HepG2 (cell line): ENCODE results near the gene DCDC2C. TPM values are rescaled to one million over a fixed set of nuclear protein-coding genes. Genes with fewer than 3 reads are reported as not detected.

Experiments
- CCDC6 ChIP-seq: sonication (generic); formaldehyde crosslinking; IDR thresholded peaks from 2 replicates; pipeline ENCODE4 v1.8.1; 2022; ENCODE audit warnings: mild to moderate bottlenecking, missing genetic modification reagents, moderate library complexity
- EED ChIP-seq: sonication (generic); formaldehyde crosslinking; IDR thresholded peaks from 2 replicates; pipeline ENCODE4 v1.5.0; 2020; ENCODE audit warnings: mild to moderate bottlenecking, missing genetic modification reagents
- EP300 ChIP-seq, 3 experiments: sonication (generic) in 1 of 3; formaldehyde crosslinking in 1 of 3; IDR thresholded peaks; 2 replicates each; pipeline versions ENCODE4 v1.5.1 to v1.6.1; 2011 to 2020; ENCODE audit warnings: low read depth in 2 of 3, low read length in 2 of 3, borderline replicate concordance in 1 of 3, improper control_type of control experiment in 1 of 3, mild to moderate bottlenecking in 1 of 3, missing genetic modification reagents in 1 of 3, moderate library complexity in 1 of 3
- FOXA1 ChIP-seq, 2 experiments: fragments of 450-650 bp in 1 of 2; sonication (generic) in 1 of 2; formaldehyde crosslinking in 1 of 2; IDR thresholded peaks; 2 replicates each; pipeline versions ENCODE4 v1.4.0 to v1.6.1; 2016 to 2020; ENCODE audit warnings: missing genetic modification reagents in 1 of 2
- FOXA3 ChIP-seq: IDR thresholded peaks from 2 replicates; pipeline ENCODE4 v1.6.1; 2016; ENCODE audit warnings: missing genetic modification reagents, missing compliant biosample characterization
- HNRNPUL1 ChIP-seq: fragments of 200-400 bp; formaldehyde crosslinking; IDR thresholded peaks from 2 replicates; pipeline ENCODE4 v1.6.1; 2017; ENCODE audit warnings: low read depth, mild to moderate bottlenecking, low read length, moderate library complexity
- MEF2D ChIP-seq: sonication (generic); formaldehyde crosslinking; IDR thresholded peaks from 2 replicates; pipeline ENCODE4 v1.5.1; 2020; ENCODE audit warnings: mild to moderate bottlenecking, missing genetic modification reagents
- MLLT10 ChIP-seq: sonication (generic); formaldehyde crosslinking; IDR thresholded peaks from 2 replicates; pipeline ENCODE4 v1.4.0; 2020; ENCODE audit warnings: missing genetic modification reagents
- NR2F6 ChIP-seq, 2 experiments: IDR thresholded peaks; 2 replicates each; pipeline ENCODE4 v1.6.1; 2016; ENCODE audit warnings: antibody characterized with exemption in 1 of 2, mild to moderate bottlenecking in 1 of 2
- RFX5 ChIP-seq: IDR thresholded peaks from 2 replicates; pipeline ENCODE4 v1.6.1; 2011; ENCODE audit warnings: low read depth, low read length, improper control_type of control experiment
- SALL2 ChIP-seq: sonication (generic); formaldehyde crosslinking; IDR thresholded peaks from 2 replicates; pipeline ENCODE4 v1.8.1; 2023; ENCODE audit warnings: mild to moderate bottlenecking, missing genetic modification reagents, inconsistent platforms
- SAP130 ChIP-seq: IDR thresholded peaks from 2 replicates; pipeline ENCODE4 v1.6.1; 2016; ENCODE audit warnings: low read depth
- SMAD3 ChIP-seq: sonication (generic); formaldehyde crosslinking; IDR thresholded peaks from 2 replicates; pipeline ENCODE4 v1.4.0; 2020; ENCODE audit warnings: missing genetic modification reagents
- SYNCRIP ChIP-seq: fragments of 200-400 bp; formaldehyde crosslinking; IDR thresholded peaks from 2 replicates; pipeline ENCODE4 v1.6.1; 2018; ENCODE audit warnings: mild to moderate bottlenecking, low read depth, low read length; ENCODE audit not compliant: insufficient read depth
- ZBTB21 ChIP-seq: sonication (generic); formaldehyde crosslinking; IDR thresholded peaks from 2 replicates; pipeline ENCODE4 v1.4.0; 2020; ENCODE audit warnings: missing genetic modification reagents
- ZBTB8A ChIP-seq: sonication (generic); formaldehyde crosslinking; IDR thresholded peaks from 2 replicates; pipeline ENCODE4 v1.4.0; 2020; ENCODE audit warnings: mild to moderate bottlenecking, low read depth, missing genetic modification reagents, borderline replicate concordance
- ZNF232 ChIP-seq: sonication (generic); formaldehyde crosslinking; IDR thresholded peaks from 2 replicates; pipeline ENCODE4 v1.4.0; 2020; ENCODE audit warnings: missing genetic modification reagents, borderline replicate concordance
- ZNF432 ChIP-seq: sonication (generic); formaldehyde crosslinking; IDR thresholded peaks from 2 replicates; pipeline ENCODE4 v1.5.0; 2020; ENCODE audit warnings: missing genetic modification reagents, mild to moderate bottlenecking, borderline replicate concordance
- ZNF468 ChIP-seq: sonication (generic); formaldehyde crosslinking; IDR thresholded peaks from 2 replicates; pipeline ENCODE4 v1.8.0; 2022; ENCODE audit warnings: mild to moderate bottlenecking, moderate library complexity, missing genetic modification reagents
- ZNF530 ChIP-seq: sonication (generic); formaldehyde crosslinking; IDR thresholded peaks from 2 replicates; pipeline ENCODE4 v1.5.0; 2020; ENCODE audit warnings: low read depth, mild to moderate bottlenecking, missing genetic modification reagents
- ZNF556 ChIP-seq: sonication (generic); formaldehyde crosslinking; IDR thresholded peaks from 2 replicates; pipeline ENCODE4 v1.4.0; 2020; ENCODE audit warnings: mild to moderate bottlenecking, missing genetic modification reagents, borderline replicate concordance
- ZNF629 ChIP-seq: sonication (generic); formaldehyde crosslinking; conservative IDR thresholded peaks from 2 replicates; pipeline ENCODE4 v1.5.0; 2020; ENCODE audit warnings: missing genetic modification reagents
- ZNF816 ChIP-seq: sonication (generic); formaldehyde crosslinking; IDR thresholded peaks from 2 replicates; pipeline ENCODE4 v1.8.0; 2022; ENCODE audit warnings: missing genetic modification reagents, mild to moderate bottlenecking, borderline replicate concordance
- polyA plus RNA-seq, 8 experiments: library from polyadenylated mRNA; depleted of rRNA in 3 of 8; stranded (reverse) in 7 of 8; unstranded in 1 of 8; fragments of >200 nt; fragmentation: Illumina TruSeq in 4 of 8; extraction: Trizol in 4 of 8; gene quantifications; 2 replicates each; pipeline versions ENCODE4 v1.2.1 to v1.2.3, GENCODE V29; 2011 to 2016; ENCODE audit warnings: low read depth in 4 of 8, missing spikeins in 1 of 8, mixed read lengths in 1 of 8; ENCODE audit not compliant: insufficient read depth in 1 of 8
- total RNA-seq, 5 experiments: library from RNA; depleted of rRNA; stranded (reverse); fragments of >200 nt; fragmentation: Illumina TruSeq; extraction: Trizol; gene quantifications; 2 replicates each; pipeline ENCODE4 v1.2.3, GENCODE V29; 2016; ENCODE audit warnings: low read depth in 1 of 5
- TF ChIP-seq, protein P1 (sequence below): IDR thresholded peaks from 2 replicates; pipeline ENCODE4 v1.6.1; 2016
- TF ChIP-seq, protein P2 (sequence below): IDR thresholded peaks from 2 replicates; pipeline ENCODE4 v1.6.1; 2016; ENCODE audit warnings: mild to moderate bottlenecking
- TF ChIP-seq, protein P3 (sequence below): sonication (generic); formaldehyde crosslinking; IDR thresholded peaks from 2 replicates; pipeline ENCODE4 v1.5.0; 2020; ENCODE audit warnings: missing genetic modification reagents, mild to moderate bottlenecking, borderline replicate concordance

The DCDC2C gene
- total and polyA plus RNA-seq, 2 of the 13 experiments (the other 11 are each of a cell fraction or from before 2014, with no cell fraction given): not detected

DNA sequence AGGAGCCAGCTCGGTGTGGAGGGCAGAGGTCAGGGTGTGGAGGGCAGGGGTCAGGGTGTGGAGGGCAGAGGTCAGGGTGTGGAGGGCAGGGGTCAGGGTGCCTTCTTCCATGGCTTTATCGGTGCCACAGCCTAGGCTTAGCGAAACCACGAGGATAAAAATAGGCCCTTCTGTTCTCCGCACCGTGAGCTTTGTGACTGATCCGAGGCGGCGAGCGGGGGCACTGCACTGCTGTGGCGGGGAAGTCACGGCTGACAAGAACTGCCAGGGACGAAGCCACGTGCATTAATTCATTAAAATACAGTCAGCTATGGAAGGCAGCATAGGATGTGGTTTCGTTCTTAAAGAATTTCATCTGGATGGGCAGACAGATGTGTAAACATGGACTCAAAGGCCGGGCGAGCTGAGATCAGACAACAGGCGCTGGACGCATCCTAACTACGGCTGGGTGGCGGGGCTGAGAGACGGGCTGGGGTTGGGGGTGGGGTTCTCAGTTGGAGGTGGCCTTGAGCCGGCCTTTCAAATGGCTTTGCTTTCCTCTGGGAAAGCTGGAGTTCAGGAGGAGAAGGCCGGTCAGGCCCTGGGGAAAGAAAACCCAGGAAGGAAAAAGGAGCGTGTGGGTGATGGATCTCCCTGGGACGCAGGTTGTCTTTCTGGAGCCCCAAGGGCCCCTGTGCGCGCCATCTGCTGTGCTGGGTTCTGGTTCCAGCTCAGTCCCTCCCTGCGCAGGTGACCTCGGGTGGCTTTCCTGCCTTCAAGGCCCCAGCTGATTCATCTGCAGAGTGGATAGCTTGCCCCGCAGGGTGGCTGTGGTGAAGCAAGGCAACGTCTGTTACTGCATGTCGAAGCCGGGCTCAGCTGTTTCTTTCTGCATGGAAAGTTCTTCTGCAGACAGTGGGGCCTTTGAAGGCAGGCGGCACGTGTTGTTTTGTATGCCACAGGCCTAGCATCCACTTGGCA is 46.3 kb upstream of the DCDC2C start (continued):
- TF ChIP-seq, protein P1, sequence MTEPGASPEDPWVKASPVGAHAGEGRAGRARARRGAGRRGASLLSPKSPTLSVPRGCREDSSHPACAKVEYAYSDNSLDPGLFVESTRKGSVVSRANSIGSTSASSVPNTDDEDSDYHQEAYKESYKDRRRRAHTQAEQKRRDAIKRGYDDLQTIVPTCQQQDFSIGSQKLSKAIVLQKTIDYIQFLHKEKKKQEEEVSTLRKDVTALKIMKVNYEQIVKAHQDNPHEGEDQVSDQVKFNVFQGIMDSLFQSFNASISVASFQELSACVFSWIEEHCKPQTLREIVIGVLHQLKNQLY (CRISPR knock-in tag): 0 out of 2 replicates have a peak, but pooled peaks have one; percentile 10
- TF ChIP-seq ZNF556 (CRISPR knock-in tag): no peak
- peak; percentile 97 for TF ChIP-seq NR2F6 (IDR thresholded peaks at IDR 0.05)
- TF ChIP-seq NR2F6 (CRISPR knock-in tag; IDR thresholded peaks at IDR 0.05): peak; percentile 87
- TF ChIP-seq, protein P2, sequence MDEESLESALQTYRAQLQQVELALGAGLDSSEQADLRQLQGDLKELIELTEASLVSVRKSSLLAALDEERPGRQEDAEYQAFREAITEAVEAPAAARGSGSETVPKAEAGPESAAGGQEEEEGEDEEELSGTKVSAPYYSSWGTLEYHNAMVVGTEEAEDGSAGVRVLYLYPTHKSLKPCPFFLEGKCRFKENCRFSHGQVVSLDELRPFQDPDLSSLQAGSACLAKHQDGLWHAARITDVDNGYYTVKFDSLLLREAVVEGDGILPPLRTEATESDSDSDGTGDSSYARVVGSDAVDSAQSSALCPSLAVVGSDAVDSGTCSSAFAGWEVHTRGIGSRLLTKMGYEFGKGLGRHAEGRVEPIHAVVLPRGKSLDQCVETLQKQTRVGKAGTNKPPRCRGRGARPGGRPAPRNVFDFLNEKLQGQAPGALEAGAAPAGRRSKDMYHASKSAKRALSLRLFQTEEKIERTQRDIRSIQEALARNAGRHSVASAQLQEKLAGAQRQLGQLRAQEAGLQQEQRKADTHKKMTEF (CRISPR knock-in tag): peak; percentile 62
- TF ChIP-seq EED (CRISPR knock-in tag): no peak; the same call in 1 of the 2 replicates
- TF ChIP-seq ZNF232 (CRISPR knock-in tag): no peak
- TF ChIP-seq FOXA1 (IDR thresholded peaks at IDR 0.05): no peak
- peak; percentile 89 for TF ChIP-seq FOXA1 (CRISPR knock-in tag; IDR thresholded peaks at IDR 0.05)
- TF ChIP-seq EP300 (IDR thresholded peaks at IDR 0.05; ENCODE audit: low read depth in 2 of 2, low read length in 2 of 2): peak in 1 of 2 experiments; percentile 21; a peak in 1 of 4 replicates
- 0 out of 2 replicates have a peak, but pooled peaks have one; percentile 18 for TF ChIP-seq EP300 (CRISPR knock-in tag; IDR thresholded peaks at IDR 0.05; ENCODE audit: borderline replicate concordance)
- no peak for TF ChIP-seq MLLT10 (CRISPR knock-in tag)
- TF ChIP-seq FOXA3 (CRISPR knock-in tag): peak; percentile 83
- TF ChIP-seq ZNF530 (CRISPR knock-in tag): no peak
- TF ChIP-seq, protein P3, sequence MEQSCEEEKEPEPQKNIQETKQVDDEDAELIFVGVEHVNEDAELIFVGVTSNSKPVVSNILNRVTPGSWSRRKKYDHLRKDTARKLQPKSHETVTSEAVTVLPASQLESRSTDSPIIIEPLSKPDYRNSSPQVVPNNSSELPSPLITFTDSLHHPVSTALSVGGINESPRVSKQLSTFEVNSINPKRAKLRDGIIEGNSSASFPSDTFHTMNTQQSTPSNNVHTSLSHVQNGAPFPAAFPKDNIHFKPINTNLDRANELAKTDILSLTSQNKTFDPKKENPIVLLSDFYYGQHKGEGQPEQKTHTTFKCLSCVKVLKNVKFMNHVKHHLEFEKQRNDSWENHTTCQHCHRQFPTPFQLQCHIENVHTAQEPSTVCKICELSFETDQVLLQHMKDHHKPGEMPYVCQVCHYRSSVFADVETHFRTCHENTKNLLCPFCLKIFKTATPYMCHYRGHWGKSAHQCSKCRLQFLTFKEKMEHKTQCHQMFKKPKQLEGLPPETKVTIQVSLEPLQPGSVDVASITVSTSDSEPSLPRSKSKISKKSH (CRISPR knock-in tag): peak; percentile 50; the same call in 1 of the 2 replicates
- TF ChIP-seq ZBTB8A: no peak
- no peak for TF ChIP-seq ZNF468
- TF ChIP-seq ZNF629: no peak
- peak; percentile 75 for TF ChIP-seq CCDC6
- 0 out of 2 replicates have a peak, but pooled peaks have one; percentile 14 for TF ChIP-seq SALL2 (CRISPR knock-in tag)
- no peak for TF ChIP-seq ZNF432 (CRISPR knock-in tag)
- TF ChIP-seq ZNF816: no peak
- TF ChIP-seq RFX5: 0 out of 2 replicates have a peak, but pooled peaks have one; percentile 12
- TF ChIP-seq HNRNPUL1: no peak
- TF ChIP-seq ZBTB21 (CRISPR knock-in tag): no peak
- peak; percentile 46; the same call in 1 of the 2 replicates for TF ChIP-seq MEF2D (CRISPR knock-in tag)
- TF ChIP-seq SMAD3 (CRISPR knock-in tag): 0 out of 2 replicates have a peak, but pooled peaks have one; percentile 57
- TF ChIP-seq SYNCRIP: no peak
- TF ChIP-seq SAP130 (CRISPR knock-in tag): peak; percentile 67
